ENCODE measurements around the gene SPI1.

- peak; percentile 65 for TF ChIP-seq CTCF (conservative IDR thresholded peaks at IDR 0.05; ENCODE audit: low read length)
- no peak for TF ChIP-seq EZH2phosphoT487 (IDR thresholded peaks at IDR 0.05; ENCODE audit: borderline replicate concordance, low read depth, low read length)
These were observed 29.5 kb downstream of the SPI1 start for GRCh38 chr11:47348859-47349258.
